ENCODE results near the gene TOLLIP.
A peak's percentile ranks its signal among the peaks of the same experiment; 100 is the strongest.
"Not testable (repeated sequence)": the region's sequence is repeated elsewhere in the genome, so short reads cannot be mapped to it uniquely, and the experiment has no call there.

Gene TOLLIP

DNA sequence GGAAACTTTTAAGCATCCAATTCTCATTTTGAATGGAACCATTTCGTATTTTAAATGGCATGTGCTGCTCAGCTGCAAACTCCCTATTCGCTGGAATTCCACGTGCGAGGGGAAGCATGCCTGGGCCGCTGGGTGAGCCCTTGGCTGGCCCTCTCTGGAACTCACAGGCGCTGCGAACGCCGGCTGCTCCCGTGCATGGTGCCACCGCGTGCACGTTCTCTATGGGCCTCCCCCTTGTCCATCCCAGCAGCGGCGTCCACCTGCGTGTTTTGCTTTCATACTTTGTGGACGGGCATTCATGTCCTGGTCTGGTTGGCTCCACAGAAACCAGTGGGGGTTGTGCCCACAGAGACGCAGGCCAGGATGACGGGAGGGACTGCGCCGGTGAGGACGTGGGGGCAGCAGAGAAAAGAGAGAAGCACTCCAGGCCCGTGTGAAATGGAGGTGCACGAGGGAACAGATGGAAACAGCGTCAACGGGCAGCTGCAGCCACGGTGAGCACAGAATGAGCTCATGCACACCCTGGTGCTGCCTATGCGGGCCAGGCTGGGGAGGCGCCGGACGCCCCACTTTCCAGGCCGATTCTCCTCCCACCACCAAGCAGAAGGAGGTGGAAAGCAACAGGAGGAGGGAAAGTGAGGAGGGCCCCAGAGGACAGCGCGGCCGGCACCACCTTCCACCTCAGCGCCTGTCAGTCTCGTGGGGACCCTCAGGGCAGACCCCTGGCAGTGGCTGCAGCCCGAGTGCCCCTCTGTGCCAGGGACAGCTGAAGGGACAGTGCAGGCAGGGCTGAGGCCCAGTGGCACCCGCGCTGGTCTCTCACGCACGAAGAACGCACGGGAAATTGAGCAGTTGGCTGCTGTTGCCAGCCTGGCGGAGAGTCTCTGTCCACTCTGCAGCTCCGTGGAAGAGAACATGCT lies 29.1 kb downstream of the TOLLIP start:
- no peak for DNase-seq

- DNase-seq: no peak
Observed at GRCh38 chr11:1279674-1280055, 29.8 kb downstream of the TOLLIP start.

DNA sequence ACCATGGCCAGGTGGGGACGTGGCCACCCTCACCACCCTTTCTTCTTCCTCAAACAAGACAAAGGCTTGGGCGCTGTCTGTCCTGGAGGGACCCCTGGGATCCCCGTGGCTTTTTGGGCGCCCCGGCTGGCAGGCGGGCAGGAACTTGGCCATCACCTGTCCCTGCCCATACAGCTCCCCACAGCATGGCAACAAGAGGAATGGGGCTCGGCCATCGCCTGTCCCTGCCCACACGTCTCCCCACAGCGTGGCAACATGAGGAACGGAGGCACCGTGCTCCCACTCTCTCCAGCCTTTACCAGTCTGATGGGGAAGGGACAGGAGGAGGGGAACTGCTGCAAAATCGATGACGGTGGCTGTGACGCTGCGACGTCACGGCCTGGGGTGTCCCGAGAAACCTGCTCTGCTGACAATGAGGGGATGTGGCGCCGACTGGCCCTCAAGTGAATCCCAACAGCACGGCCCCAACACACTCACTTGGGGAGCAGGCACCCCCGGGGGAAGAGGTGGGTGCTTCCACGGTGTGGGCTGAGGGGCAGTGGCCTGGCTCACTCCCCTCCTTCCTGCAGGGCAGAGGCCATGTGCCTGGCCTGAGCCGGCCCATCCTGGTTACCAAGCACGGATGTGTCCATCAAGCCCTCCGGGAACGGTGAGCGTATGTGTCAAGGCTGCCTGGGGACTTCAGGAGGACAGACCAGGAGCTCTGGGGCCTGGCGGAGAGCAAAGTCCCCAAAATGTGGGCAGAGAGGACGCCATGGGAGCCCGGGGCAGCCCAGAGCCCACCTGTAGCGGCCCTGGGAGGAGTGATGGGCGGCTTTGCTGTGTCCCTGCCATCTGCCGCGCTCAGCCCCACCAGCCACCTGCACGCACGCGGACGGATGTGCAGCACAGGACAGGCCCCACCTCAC lies 30.4 kb downstream of the TOLLIP start:
- DNase-seq: no peak

DNA sequence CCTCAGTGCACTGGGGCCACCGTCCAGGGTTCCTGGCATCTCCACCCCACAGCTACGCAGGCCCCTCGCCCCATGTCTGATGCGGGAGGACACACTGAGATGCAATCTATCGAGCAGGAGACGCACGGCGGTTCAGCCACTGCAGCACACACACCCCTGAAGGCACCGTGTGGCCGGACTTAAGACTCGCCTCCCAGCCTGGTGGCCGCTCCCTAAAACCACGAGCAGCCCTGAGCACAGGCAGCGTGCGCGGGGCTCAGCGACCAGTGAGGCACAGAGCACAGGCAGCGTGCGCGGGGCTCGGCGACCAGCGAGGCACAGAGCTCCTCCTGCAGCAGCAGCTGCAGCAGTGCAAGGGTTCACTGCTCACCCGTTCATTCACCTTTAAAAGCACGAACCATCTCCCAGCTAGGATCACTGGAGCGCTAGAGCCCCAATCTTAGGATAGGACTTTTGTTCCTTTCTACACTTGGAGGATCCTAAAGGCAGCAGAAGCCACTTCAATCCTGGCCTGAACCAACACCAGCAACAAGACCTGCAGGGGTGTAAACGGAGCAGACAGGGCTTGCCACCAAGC lies 31.4 kb downstream of the TOLLIP start:
- no peak for DNase-seq

- no peak for DNase-seq
Observed at GRCh38 chr11:1276866-1277615, 32.4 kb downstream of the TOLLIP start.

DNA sequence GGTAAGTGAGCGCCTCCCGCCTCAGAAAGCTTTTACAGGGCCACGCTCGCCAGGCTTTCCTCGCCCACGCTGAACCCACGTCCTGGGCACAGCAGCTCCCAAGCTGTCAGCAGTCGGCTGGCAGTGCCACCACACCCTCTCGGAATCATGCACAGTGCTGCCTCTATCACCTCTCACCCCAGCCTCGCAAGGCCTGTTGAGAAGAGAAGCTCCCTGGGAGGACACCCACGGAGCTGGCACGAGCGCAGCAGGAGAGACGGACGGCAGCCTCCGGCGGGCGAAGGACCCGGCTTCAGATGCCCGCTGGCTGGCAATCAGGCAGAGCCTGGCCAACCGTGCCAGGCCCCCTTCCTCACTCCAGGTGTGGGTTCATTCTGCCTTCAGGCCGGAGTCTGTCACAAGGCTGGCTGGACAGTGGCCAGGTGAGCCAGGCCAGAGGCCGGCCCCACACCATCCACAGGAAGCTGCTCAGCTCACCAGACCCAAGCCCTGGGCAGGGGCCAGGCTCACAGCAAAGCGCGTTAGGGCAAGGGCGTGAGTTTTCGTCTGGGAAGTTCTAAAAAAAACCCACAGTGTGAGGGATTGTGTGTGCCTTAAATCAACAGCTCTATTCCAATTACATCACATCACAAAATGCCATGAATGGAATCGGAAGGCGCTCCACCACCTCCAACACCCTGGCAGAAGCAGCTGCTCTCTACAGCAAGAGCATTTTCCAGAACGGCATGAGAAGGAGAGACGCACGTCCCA lies 33.2 kb downstream of the TOLLIP start:
- DNase-seq: no peak

DNA sequence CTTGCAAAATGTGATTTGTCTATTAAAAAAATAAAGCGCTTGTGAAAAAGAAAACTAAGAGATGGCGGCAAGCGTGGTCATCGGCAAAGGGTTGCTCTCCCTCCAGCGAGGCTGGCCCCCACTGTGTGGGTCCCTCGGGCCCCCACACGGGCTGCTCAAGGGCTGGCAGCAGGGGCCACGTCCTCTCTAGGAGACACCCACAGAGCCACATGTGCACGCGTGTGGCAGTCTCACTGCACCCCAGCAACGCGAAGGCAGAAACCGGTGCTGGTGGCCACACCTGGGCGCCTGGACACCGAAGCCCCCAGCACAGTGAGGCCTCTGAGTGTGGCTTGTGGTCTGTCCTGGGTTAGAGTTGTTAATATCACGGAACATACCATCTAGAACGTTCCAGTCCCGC lies 34.4 kb downstream of the TOLLIP start:
- no peak for DNase-seq

GRCh38 chr11:1274501-1274900 lies 34.9 kb downstream of the TOLLIP start:
- DNase-seq: no peak

DNA sequence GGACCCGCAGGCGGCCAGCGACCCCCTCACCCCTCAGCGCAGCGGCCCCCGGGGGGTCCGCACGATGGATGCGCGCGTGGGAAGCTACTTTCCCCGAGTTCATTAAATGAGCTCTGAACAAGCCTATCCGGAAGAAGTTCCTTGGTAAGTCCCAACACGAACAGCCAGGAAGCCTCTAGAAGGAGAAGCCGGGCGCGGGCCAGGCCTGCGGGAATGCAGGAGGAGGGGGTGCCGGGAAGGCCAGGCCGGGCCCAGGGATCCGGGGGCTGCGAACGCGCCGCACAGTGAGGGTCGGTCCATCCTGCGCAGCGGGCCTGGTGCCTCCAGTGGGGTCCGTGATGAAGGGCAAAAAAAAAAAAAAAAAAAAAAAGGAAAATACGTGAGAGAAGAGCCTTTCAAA lies 36.9 kb downstream of the TOLLIP start:
- DNase-seq: no peak

GRCh38 chr11:1271927-1272326 lies 37.5 kb downstream of the TOLLIP start:
- DNase-seq: no peak

GRCh38 chr11:1271406-1271805 lies 38.0 kb downstream of the TOLLIP start:
- DNase-seq: no peak

DNA sequence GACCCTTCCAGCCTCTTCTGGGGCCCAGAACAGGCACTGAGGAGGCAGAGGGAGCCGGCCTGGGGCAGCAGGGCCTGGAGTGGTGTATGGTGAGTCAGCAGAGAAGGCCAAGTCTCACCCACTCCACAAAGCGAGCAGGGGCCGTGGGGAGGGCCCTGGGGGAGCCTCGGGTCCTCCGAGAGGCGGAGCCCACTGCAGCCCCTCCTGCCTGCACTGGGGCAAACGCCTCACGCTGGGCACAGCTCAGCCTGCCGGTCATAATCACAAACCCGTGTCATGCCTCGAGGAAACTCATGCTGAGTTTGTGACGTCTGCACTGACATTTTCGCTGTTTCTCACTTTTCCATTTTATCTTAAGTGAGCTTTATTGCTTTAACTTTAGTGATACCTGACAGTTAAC lies 38.4 kb downstream of the TOLLIP start:
- DNase-seq: no peak

DNA sequence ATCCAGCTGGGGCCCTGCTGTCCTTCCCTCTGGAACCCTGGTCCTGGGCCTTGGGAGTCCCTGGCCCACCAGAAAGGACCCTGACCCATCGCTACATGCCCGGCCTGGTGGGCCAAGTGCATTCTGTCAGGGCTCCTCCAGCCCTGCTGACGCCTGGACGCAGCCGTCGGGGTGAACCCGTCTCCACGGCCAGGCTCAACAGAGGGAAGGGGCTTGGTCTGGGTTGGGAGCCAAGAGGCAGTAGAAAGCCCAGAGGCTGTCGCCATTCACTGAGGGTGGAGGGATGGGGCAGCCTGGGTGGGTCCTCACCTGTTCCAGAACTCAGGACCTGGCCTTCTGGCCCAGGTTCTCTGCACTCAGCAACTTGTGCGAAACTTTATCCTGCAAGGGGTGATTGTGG lies 39.0 kb downstream of the TOLLIP start:
- no peak for DNase-seq

DNA sequence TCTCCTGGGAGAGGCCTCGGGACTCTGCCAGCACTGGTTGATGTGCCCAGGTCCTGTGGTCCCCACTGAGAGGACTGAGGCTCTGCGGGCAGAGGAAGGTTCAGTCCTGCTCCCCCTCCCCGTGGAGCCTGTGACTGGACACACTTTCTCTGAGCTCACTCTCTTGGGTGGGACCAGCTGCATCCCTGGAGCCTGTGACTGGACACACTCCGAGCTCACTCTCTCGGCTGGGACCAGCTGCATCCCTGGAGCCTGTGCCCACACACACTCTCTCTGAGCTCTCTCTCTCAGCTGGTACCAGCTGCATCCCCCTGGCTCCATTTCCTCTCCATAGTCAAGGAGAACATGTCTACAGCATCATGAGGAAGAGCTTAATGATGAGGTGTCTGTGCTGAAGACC lies 39.5 kb downstream of the TOLLIP start:
- no peak for DNase-seq

- no peak for DNase-seq
Observed at GRCh38 chr11:1267441-1268100, 41.9 kb downstream of the TOLLIP start.

DNA sequence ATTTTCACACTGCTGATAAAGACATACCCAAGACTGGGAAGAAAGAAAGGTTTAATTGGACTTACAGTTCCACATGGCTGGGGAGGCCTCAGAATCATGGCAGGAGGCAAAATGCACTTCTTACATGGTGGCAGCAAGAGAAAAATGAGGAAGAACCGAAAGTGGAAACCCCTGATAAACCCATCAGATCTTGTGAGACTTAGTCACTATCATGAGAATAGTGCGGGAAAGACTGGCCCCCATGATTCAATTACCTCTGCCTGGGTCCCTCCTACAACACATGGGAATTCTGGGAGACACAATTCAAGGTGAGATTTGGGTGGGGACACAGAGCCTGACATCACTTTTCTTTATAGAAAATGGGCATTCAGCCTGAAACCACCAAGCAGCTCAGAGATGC lies 42.5 kb downstream of the TOLLIP start:
- DNase-seq: not testable (repeated sequence)

GRCh38 chr11:1265480-1265879 lies 44.0 kb downstream of the TOLLIP start:
- not testable (repeated sequence) for DNase-seq

GRCh38 chr11:1264444-1264843 lies 45.0 kb downstream of the TOLLIP start:
- not testable (repeated sequence) for DNase-seq

DNA sequence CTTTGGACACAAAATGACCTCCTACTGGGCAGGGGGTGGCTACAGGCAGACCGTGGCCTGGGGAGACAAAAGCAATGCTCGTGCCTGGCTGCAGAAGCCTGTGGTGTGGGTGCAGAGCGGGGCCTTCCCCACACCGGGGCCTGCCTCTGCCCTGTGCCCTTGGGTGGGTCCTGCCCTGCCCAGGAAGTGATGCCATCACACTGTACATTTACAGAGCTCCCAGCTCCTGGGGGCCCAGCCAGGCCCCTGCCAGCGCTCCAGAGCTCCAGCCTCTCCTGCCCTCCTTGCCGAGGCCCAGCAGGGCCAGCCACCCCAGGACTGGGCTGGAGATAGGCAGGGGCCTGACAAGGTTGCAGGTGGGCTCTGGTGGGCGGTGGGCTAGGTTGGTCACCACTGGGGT lies 46.4 kb downstream of the TOLLIP start:
- DNase-seq: no peak

GRCh38 chr11:1262172-1263006 lies 47.0 kb downstream of the TOLLIP start:
- peak; percentile 20 for DNase-seq
